GM12878 (cell line): Measurements from ENCODE around the gene ERN1. TPM values are rescaled to one million over a fixed set of nuclear protein-coding genes. Genes with fewer than 3 reads are reported as not detected.

Source experiments
- BCL11A ChIP-seq: IDR thresholded peaks from 2 replicates; pipeline ENCODE4 v1.6.1; 2011; ENCODE audit warnings: low read depth, low read length
- CEBPB ChIP-seq, 2 experiments: fragments of 150-350 bp in 1 of 2; IDR thresholded peaks; 2 replicates each; pipeline ENCODE4 v1.6.1; 2012 to 2014; ENCODE audit warnings: low read depth in 2 of 2, low read length in 2 of 2, borderline replicate concordance in 1 of 2, inconsistent platforms in 1 of 2
- CHD4 ChIP-seq: fragments of 200-600 bp; sonication (generic); IDR thresholded peaks from 2 replicates; pipeline ENCODE4 v1.6.1; 2016; ENCODE audit warnings: mild to moderate bottlenecking
- CREB1 ChIP-seq: IDR thresholded peaks from 2 replicates; pipeline ENCODE4 v1.6.1; 2012; ENCODE audit warnings: low read depth, mild to moderate bottlenecking, inconsistent platforms
- FOS ChIP-seq: IDR thresholded peaks from 3 replicates; pipeline ENCODE4 v1.6.1; 2011; ENCODE audit warnings: borderline replicate concordance; ENCODE audit not compliant: insufficient read length; ENCODE audit errors: extremely low read depth
- GATAD2B ChIP-seq: fragments of 450-650 bp; conservative IDR thresholded peaks from 2 replicates; pipeline ENCODE4 v1.6.1; 2017; ENCODE audit warnings: low read depth, mild to moderate bottlenecking, moderate library complexity
- IKZF1 ChIP-seq: fragments of 450-650 bp; conservative IDR thresholded peaks from 2 replicates; pipeline ENCODE4 v1.6.1; 2017; ENCODE audit warnings: antibody characterized with exemption, mild to moderate bottlenecking
- NFIC ChIP-seq: IDR thresholded peaks from 2 replicates; pipeline ENCODE4 v1.6.1; 2012; ENCODE audit warnings: low read depth, mild to moderate bottlenecking, inconsistent platforms, low read length, moderate library complexity
- NFXL1 ChIP-seq: fragments of 450-650 bp; IDR thresholded peaks from 2 replicates; pipeline ENCODE4 v1.6.1; 2017; ENCODE audit warnings: antibody characterized with exemption, mild to moderate bottlenecking, borderline replicate concordance
- NR2C1 ChIP-seq: fragments of 450-650 bp; IDR thresholded peaks from 2 replicates; pipeline ENCODE4 v1.6.1; 2017; ENCODE audit warnings: antibody characterized with exemption, mild to moderate bottlenecking, moderate library complexity
- PML ChIP-seq: IDR thresholded peaks from 2 replicates; pipeline ENCODE4 v1.6.1; 2012; ENCODE audit warnings: low read length, inconsistent platforms
- RB1 ChIP-seq: fragments of 450-650 bp; formaldehyde crosslinking; IDR thresholded peaks from 2 replicates; pipeline ENCODE4 v1.6.1; 2017; ENCODE audit warnings: mild to moderate bottlenecking, borderline replicate concordance
- RCOR1 ChIP-seq: conservative IDR thresholded peaks from 2 replicates; pipeline ENCODE4 v1.6.1; 2012; ENCODE audit warnings: low read depth, low read length, improper control_type of control experiment
- SIN3A ChIP-seq: IDR thresholded peaks from 2 replicates; pipeline ENCODE4 v1.6.1; 2012; ENCODE audit warnings: low read depth, low read length, improper control_type of control experiment
- SMC3 ChIP-seq: IDR thresholded peaks from 2 replicates; pipeline ENCODE4 v1.6.1; 2011; ENCODE audit warnings: low read length, improper control_type of control experiment, borderline replicate concordance
- SP1 ChIP-seq: IDR thresholded peaks from one replicate; pipeline ENCODE4 v1.6.1; 2011; ENCODE audit warnings: low read depth, low read length
- TARDBP ChIP-seq: IDR thresholded peaks from 2 replicates; pipeline ENCODE4 v1.6.1; 2016; ENCODE audit warnings: borderline replicate concordance
- YBX1 ChIP-seq: fragments of 450-650 bp; IDR thresholded peaks from 2 replicates; pipeline ENCODE4 v1.6.1; 2016; ENCODE audit warnings: antibody characterized with exemption
- ZBED1 ChIP-seq: IDR thresholded peaks from 2 replicates; pipeline ENCODE4 v1.6.1; 2016; ENCODE audit warnings: borderline replicate concordance
- ZNF274 ChIP-seq: IDR thresholded peaks from one replicate; pipeline ENCODE4 v1.8.0; 2011; ENCODE audit not compliant: insufficient read length, insufficient read depth
- ZSCAN29 ChIP-seq: fragments of 450-650 bp; IDR thresholded peaks from 2 replicates; pipeline ENCODE4 v1.6.1; 2017; ENCODE audit warnings: mild to moderate bottlenecking, moderate library complexity
- polyA plus RNA-seq, 11 experiments: library from polyadenylated mRNA; depleted of rRNA in 4 of 11; unstranded in 6 of 11; stranded (reverse) in 5 of 11; fragments of >200 nt; fragmentation: Nextera tagmentation in 4 of 11; fragmentation: Illumina TruSeq in 1 of 11; extraction: Ambion mirVana in 4 of 11; extraction: Trizol in 1 of 11; gene quantifications; 1 replicate in 1 of 11; 2 replicates in 10 of 11; pipeline versions ENCODE4 v1.2.1 to v1.2.3, GENCODE V29; 2011 to 2016; ENCODE audit warnings: inconsistent platforms in 2 of 11, missing spikeins in 2 of 11, low read depth in 1 of 11
- total RNA-seq, 4 experiments: library from RNA; depleted of rRNA in 3 of 4; stranded (reverse); fragments of >200 nt in 3 of 4; fragmentation: Illumina TruSeq in 1 of 4; extraction: Trizol in 1 of 4; gene quantifications; 2 replicates each; pipeline versions ENCODE4 v1.2.1 to v1.2.3, GENCODE V29; 2013 to 2021
- TF ChIP-seq, protein P1 (sequence below): fragments of 450-650 bp; IDR thresholded peaks from 2 replicates; pipeline ENCODE4 v1.6.1; 2016; ENCODE audit warnings: mild to moderate bottlenecking, moderate library complexity, borderline replicate concordance
- TF ChIP-seq, protein P2 (sequence below): fragments of 150-350 bp; IDR thresholded peaks from 2 replicates; pipeline ENCODE4 v1.6.1; 2016; ENCODE audit warnings: low read depth, low read length
- TF ChIP-seq, protein P3 (sequence below): IDR thresholded peaks from 2 replicates; pipeline ENCODE4 v1.6.1; 2011; ENCODE audit warnings: mild to moderate bottlenecking, low read depth, low read length, moderate library complexity; ENCODE audit not compliant: insufficient replicate concordance
- TF ChIP-seq, protein P4 (sequence below): IDR thresholded peaks from 2 replicates; pipeline ENCODE4 v1.6.1; 2011; ENCODE audit warnings: low read depth, mild to moderate bottlenecking, low read length, moderate library complexity, borderline replicate concordance; ENCODE audit errors: extremely low read depth

ERN1 gene
- total and polyA plus RNA-seq, 10 of the 15 experiments (the other 5 are each of a cell fraction or from before 2014, with no cell fraction given) = 2.6 to 19.2 (median 7.6) TPM

DNA sequence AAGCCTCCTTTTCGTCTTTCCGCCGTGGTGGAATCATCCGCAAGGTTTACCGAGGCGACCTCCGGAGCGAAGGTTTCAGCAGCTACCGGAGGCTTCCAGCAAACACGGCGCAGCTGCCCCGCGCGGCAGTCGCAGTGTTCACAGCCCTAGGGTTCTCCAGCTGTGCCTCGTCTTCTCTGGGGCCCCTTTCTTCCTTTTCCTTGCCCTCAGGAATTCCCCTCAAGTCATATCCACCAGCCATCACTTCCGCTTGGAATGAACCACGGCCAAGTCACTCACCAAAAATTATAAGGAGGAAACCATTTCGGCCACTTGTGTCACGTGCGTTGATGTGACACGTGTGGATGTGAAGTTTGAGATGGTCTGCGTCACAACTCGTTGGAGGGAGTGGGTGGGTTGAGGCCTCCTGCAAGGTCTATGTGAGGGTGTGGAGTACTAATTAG lies 636 bp upstream of the ERN1 start (continued):
- TF ChIP-seq, protein P1, sequence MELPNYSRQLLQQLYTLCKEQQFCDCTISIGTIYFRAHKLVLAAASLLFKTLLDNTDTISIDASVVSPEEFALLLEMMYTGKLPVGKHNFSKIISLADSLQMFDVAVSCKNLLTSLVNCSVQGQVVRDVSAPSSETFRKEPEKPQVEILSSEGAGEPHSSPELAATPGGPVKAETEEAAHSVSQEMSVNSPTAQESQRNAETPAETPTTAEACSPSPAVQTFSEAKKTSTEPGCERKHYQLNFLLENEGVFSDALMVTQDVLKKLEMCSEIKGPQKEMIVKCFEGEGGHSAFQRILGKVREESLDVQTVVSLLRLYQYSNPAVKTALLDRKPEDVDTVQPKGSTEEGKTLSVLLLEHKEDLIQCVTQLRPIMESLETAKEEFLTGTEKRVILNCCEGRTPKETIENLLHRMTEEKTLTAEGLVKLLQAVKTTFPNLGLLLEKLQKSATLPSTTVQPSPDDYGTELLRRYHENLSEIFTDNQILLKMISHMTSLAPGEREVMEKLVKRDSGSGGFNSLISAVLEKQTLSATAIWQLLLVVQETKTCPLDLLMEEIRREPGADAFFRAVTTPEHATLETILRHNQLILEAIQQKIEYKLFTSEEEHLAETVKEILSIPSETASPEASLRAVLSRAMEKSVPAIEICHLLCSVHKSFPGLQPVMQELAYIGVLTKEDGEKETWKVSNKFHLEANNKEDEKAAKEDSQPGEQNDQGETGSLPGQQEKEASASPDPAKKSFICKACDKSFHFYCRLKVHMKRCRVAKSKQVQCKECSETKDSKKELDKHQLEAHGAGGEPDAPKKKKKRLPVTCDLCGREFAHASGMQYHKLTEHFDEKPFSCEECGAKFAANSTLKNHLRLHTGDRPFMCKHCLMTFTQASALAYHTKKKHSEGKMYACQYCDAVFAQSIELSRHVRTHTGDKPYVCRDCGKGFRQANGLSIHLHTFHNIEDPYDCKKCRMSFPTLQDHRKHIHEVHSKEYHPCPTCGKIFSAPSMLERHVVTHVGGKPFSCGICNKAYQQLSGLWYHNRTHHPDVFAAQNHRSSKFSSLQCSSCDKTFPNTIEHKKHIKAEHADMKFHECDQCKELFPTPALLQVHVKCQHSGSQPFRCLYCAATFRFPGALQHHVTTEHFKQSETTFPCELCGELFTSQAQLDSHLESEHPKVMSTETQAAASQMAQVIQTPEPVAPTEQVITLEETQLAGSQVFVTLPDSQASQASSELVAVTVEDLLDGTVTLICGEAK = no peak; the same call in 1 of the 2 replicates
- peak; percentile 87 for TF ChIP-seq IKZF1
- TF ChIP-seq ZBED1 = no peak
- TF ChIP-seq, protein P2, sequence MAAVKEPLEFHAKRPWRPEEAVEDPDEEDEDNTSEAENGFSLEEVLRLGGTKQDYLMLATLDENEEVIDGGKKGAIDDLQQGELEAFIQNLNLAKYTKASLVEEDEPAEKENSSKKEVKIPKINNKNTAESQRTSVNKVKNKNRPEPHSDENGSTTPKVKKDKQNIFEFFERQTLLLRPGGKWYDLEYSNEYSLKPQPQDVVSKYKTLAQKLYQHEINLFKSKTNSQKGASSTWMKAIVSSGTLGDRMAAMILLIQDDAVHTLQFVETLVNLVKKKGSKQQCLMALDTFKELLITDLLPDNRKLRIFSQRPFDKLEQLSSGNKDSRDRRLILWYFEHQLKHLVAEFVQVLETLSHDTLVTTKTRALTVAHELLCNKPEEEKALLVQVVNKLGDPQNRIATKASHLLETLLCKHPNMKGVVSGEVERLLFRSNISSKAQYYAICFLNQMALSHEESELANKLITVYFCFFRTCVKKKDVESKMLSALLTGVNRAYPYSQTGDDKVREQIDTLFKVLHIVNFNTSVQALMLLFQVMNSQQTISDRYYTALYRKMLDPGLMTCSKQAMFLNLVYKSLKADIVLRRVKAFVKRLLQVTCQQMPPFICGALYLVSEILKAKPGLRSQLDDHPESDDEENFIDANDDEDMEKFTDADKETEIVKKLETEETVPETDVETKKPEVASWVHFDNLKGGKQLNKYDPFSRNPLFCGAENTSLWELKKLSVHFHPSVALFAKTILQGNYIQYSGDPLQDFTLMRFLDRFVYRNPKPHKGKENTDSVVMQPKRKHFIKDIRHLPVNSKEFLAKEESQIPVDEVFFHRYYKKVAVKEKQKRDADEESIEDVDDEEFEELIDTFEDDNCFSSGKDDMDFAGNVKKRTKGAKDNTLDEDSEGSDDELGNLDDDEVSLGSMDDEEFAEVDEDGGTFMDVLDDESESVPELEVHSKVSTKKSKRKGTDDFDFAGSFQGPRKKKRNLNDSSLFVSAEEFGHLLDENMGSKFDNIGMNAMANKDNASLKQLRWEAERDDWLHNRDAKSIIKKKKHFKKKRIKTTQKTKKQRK = no peak
- no peak for TF ChIP-seq CEBPB (IDR thresholded peaks at IDR 0.05; ENCODE audit: borderline replicate concordance in 1 of 2, low read depth in 2 of 2, low read length in 2 of 2)
- TF ChIP-seq GATAD2B = peak; percentile 45; the same call in 1 of the 2 replicates
- no peak for TF ChIP-seq TARDBP
- TF ChIP-seq SMC3 = no peak
- no peak for TF ChIP-seq ZNF274
- no peak for TF ChIP-seq CHD4
- TF ChIP-seq ZSCAN29 = no peak
- TF ChIP-seq PML = no peak
- peak; percentile 57; the same call in 1 of the 2 replicates for TF ChIP-seq NFIC
- TF ChIP-seq SP1 = no peak
- TF ChIP-seq, protein P3, sequence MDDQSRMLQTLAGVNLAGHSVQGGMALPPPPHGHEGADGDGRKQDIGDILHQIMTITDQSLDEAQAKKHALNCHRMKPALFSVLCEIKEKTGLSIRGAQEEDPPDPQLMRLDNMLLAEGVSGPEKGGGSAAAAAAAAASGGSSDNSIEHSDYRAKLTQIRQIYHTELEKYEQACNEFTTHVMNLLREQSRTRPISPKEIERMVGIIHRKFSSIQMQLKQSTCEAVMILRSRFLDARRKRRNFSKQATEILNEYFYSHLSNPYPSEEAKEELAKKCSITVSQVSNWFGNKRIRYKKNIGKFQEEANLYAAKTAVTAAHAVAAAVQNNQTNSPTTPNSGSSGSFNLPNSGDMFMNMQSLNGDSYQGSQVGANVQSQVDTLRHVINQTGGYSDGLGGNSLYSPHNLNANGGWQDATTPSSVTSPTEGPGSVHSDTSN = no peak
- TF ChIP-seq, protein P4, sequence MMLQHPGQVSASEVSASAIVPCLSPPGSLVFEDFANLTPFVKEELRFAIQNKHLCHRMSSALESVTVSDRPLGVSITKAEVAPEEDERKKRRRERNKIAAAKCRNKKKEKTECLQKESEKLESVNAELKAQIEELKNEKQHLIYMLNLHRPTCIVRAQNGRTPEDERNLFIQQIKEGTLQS = peak; percentile 56
- no peak for TF ChIP-seq YBX1
- no peak for TF ChIP-seq NFXL1
- TF ChIP-seq NR2C1 = no peak
- TF ChIP-seq RCOR1 = no peak
- no peak for TF ChIP-seq FOS
- 0 out of 2 replicates have a peak, but pooled peaks have one; percentile 18 for TF ChIP-seq BCL11A
- no peak; the same call in 1 of the 2 replicates for TF ChIP-seq SIN3A
- peak; percentile 46; the same call in 1 of the 2 replicates for TF ChIP-seq RB1
- peak; percentile 89 for TF ChIP-seq CREB1
